HG03095 (cell line): ENCODE data around the gene CRNKL1.
"Not testable (repeated sequence)": the region's sequence is repeated elsewhere in the genome, so short reads cannot be mapped to it uniquely, and the experiment has no call there.

Experiments
- ATAC-seq: cut with Tn5 transposase; IDR thresholded peaks from one replicate; pipeline ENCODE4 v1.9.1; 2021; ENCODE audit warnings: moderate library complexity; ENCODE audit not compliant: unreplicated experiment

Gene CRNKL1

DNA sequence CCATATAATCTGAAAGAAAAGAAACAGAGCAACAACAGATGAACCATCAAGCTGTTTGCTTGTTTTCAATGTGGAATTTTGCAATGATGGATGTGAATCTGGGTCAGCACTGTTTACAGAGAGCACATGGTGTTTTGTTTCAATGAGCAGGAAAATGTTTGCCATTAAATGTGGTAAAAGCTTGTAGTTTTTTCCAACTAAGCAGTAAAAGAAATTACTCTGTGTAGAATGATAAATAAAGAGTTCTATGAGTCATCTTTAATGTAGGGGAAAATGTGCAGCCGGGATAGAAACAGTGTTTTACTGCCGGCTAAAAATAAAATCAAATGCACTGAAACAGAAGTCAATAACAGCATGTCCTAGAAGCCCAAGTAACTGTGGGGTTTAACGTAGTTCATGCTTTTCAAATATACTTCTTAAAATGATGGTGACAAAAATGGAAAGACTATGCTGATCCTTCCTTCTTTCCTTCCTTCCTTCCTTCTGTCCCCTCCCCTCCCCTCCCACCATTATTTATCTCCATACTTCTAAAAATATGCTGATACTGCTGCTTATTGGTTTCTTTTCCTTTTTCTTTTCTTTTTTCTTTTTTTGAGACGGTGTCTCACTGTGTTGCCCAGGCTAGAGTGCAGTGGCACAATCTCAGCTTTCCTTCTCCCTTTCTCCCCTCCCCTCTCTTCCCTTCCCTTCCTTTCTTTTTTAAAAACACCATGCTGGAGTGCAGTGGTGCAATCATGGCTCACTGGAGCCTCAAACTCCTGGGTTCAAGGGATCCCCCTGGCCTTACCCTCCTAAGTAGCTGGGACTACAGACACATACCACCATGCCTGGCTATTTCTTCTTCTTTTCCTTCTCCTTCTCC lies 41.4 kb downstream of the CRNKL1 start:
- ATAC-seq = no peak

- ATAC-seq = no peak
Measured at GRCh38 chr20:20009784-20010253, 42.4 kb downstream of the CRNKL1 start.

GRCh38 chr20:20005342-20005741 lies 46.9 kb downstream of the CRNKL1 start:
- no peak for ATAC-seq

- not testable (repeated sequence) for ATAC-seq
Measured at GRCh38 chr20:20003955-20004322, 48.3 kb downstream of the CRNKL1 start.

DNA sequence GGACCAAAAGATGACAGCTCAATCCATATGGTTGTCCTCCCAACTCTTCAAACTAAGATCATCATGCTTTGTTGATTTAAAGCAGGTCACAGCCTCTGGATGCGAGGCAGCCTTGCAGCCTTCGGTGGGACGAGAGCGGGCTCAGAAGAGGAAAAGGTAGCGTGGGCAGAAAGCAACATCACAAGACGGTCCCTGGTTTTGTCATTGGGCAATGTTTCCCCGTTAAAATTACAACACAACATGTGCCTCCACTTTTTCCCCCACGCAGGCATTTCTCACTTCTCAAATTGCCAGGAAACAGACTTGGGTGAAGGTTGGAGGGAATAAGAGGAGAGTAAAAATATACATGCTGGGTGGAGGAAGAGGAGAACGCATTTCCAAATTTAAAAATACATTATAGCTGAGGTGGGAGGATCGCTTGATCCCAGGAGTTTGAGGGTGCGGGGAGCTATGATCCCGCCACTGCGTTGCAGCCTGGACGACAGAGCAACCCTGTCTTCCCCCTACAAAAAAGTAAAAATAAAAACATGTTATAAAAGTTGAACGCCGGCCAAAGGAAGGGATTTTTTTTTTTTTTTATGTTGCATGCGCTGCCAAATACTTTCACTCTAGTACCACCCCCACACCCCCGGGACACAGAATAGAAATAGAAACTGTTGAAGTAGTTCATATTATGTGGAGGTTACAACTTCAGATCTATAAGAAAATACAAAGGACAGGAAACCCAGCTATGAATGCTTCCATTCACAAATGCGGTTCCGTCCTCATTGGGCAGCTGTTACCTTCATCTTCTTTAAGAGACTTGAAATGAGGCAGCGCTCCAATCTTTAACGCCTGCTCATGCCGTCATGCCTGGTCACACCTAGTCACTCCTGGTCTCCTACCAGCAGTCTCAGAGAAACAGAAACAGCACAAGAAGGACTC lies 49.0 kb downstream of the CRNKL1 start:
- no peak for ATAC-seq

DNA sequence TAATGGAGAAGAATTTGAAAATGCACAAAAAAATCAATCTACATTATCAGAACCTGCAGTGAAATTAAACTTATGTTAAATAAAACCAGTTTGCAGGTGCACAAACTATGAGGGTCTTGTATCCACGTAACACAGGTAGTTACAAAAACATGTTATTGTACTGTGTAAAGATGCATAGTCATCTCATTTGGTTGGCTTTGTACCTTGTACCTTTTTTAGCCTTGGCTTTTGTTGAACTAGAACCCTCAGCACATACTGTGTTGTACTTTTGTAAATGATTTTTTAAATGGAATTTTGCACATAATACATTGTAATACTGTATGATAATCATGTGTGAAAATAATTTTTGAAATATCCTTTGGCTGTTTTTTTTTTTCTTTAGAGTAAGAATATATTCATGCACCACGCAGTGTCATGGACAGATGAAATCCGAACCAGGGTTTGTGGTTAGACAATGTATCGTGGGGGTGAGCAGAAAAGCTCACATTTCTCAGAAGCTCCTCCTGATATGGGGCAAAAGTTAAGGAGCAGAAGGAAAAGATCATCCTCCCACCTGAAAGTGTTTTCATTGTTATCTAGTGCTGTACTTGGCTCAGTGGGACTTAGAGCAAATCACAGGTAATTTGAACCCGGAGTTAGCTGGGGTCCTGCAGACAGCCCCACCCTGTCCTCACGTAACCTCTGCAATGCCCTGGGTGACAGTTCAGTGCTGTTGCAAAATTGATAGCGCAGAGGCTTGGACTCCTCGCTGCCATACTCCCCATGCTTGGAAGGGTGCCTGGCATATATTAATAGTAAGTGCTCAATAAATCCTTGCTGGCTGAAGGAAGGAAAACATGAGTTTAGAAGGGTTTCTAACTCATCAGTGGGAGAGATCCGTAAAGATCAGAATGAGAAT lies 49.9 kb downstream of the CRNKL1 start:
- no peak for ATAC-seq

GRCh38 chr20:20000211-20000968 lies 51.9 kb downstream of the CRNKL1 start:
- no peak for ATAC-seq

GRCh38 chr20:19998990-19999705 lies 53.1 kb downstream of the CRNKL1 start:
- ATAC-seq = no peak

DNA sequence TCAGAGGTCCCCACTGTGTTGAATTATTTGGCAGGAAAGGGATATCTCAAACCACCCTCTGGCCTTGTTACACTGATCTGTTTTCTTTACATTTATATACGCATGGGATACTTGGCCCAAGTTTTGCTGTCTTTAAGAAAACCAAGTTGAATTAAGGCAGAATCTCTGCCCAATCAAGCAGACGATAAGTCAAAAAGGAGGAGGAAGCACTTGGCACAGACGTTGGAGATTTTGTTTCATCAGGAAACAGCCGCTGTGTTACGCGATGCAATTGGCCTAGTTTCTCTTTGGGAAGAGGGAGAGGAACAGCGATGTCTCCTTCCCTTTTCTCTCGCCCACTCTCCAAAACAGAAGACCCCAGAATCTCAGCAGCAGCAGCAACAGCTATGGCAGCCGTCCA lies 55.3 kb downstream of the CRNKL1 start:
- ATAC-seq = no peak

DNA sequence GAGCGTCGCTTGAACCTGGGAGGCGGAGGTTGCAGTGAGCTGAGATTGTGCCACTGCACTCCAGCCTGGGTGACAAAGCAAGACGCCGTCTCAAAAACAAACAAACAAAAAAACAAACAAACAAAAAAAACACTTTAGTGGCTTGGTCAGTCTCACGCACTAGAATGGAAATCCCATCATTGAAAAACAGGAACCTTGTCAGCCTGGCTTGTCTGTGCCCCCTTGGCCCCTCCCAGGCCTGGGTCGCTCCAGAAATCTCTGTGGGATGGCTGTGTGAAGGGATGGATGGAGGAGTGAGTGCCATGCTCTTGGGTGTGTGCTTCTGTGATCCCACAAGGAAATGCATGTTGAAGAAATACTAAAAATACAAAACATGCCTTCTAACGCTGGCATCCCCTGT lies 56.0 kb downstream of the CRNKL1 start:
- ATAC-seq = no peak

- ATAC-seq = no peak
Measured at GRCh38 chr20:19995220-19995863, 56.9 kb downstream of the CRNKL1 start.

DNA sequence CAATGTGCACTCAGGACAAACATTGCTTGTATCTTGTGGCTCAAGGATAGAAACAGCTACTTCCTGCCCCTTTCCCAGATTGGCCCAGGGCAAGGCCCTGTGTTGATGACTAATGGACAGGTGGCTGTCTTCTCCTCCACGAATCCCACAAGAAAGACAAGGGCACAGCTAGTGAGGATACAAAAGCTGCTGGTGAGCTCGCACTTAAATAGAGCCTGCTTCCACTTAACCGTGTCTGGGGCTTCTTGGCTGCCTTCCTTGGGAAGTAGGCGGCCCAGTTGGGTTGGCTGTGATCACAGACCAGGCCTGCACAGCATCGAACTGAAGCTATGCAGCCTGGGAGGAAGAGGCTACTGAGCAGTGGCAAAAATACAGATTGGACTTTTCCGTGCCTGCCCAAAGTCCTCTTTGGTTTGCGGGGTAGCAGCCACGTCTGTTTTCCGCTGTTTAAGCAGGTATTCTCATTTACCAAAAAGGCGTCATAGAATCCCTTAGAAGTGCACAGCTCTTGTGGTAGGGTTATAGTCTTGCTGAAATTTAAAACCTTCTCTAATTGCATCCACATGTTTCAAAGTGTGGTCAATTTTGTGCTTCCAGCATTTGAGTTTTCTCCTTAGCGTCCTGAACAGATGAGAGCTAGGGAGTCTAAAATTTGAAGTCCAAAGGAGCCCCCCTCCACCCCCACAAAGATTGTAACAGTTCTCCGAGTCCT lies 58.2 kb downstream of the CRNKL1 start:
- ATAC-seq = no peak

GRCh38 chr20:19992996-19993908 lies 59.0 kb downstream of the CRNKL1 start:
- no peak for ATAC-seq

GRCh38 chr20:19991854-19992253 lies 60.4 kb downstream of the CRNKL1 start:
- no peak for ATAC-seq

DNA sequence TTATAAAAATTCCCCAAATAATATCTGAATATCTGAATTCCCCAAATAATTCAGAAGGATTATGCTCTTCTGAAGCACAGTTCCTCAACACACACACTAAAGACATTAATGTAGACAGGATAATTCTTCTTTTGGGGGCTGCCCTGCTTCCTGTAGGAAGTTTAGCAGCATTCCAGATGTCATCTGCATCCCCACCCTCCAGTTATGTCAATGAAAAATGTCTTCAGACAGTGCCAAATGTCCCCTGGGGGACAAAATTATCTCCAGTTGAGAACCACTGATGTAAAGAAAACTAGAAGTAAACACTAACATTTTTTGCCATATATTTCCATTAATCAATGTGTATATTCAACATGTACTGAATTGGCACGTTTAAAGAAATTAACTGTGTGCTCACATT lies 61.0 kb downstream of the CRNKL1 start:
- ATAC-seq = no peak

- no peak for ATAC-seq
Measured at GRCh38 chr20:19990850-19991249, 61.4 kb downstream of the CRNKL1 start.

GRCh38 chr20:19987046-19987445 lies 65.2 kb downstream of the CRNKL1 start:
- no peak for ATAC-seq
